LNCAP (cell line): ENCODE measurements around the gene PSMD6.

Experiments
- CTCF ChIP-seq: fragments of 450-650 bp; IDR thresholded peaks from 2 replicates; pipeline ENCODE4 v1.5.1; 2017; ENCODE audit warnings: mild to moderate bottlenecking

The PSMD6 gene

GRCh38 chr3:64008017-64008416 is 15.3 kb downstream of the PSMD6 start:
- no peak for TF ChIP-seq CTCF

DNA sequence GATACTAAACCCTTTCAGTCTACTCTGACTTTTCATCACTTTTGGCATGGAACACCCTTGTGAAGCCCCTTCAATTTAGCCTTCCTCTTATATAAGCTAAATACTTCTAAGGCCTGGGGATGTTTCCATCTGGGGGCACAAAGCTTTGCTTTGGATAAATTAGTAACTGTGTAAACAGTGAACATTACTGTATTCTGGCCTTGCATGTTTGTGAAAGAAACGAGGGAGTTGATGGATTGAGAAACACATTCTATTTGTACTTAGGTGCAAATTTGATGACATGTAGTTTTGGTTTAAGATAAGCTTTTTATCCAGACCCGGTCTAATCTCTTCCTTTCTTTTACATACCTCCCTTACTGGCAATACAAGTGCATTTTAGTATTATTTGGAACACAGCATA is 19.7 kb downstream of the PSMD6 start:
- no peak for TF ChIP-seq CTCF

GRCh38 chr3:64002233-64002632 is 21.1 kb downstream of the PSMD6 start:
- TF ChIP-seq CTCF: no peak

DNA sequence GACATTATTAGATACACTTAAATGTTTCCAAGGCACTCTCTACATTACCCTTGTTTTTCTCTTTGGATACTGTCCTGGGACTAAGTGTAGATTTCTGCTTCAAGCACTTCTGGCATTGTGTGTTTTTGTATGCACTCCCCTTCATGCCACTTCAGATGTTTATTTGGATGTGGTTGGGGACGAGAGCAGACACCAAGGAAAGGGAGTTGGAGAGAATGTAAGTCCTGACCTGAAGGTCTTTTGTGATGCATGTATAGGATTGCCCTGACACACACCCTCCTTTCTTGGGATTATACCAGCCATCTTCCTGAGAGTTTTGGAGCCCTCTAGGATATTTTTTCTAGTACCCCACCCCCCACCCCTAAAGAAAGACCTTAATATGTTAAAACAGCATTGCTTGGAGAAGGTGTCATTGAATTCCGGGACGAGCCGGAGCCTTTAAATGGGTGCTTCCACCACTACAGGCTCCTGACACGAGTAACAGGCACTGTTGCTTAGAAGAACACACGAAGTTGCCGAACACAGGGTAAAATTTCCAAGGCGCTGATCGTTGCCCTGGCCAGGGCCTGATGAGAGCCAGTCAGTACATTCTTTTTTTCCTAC is 22.7 kb downstream of the PSMD6 start:
- no peak for TF ChIP-seq CTCF

DNA sequence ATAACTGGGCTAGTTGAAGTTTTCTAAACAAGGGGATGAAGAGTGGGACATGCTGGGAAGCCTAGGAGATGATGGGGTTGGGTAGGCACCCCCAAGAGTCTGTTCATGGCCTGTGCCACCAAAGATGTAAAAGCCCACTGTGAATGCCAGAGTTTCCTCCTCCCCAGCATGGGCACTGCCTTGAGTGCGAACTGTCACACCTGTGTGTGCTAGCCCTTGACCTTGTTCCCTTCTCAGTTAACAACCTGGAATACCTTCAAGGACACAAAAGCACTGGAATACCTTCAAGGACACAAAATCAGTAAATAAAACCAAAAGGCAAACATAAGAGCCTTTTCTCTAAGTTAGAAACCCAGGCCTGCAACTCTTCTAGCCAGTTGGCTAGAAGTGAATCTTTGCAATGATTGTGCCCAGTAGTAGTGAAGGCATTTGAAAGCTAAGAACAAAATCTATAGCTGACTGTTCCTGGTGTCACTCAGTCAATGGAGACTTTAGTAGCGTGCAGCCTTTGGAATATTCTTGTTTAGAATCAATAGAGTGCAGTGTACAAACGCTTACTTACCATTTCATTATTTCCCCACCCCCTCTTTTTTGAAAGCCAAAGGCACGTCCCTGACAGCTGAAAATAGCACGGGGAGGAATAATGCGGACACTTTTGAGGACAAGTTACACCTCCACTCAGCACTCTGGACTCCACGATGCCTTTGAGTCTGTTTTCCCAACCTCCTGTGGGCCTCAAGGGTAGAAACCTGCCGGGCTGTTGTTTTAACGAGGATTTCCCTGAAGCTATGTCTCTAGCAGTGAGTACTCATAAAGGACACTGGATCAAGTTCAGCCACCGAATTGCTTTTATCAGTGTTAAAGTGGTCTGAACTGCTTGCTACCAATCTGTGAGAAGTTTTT is 24.2 kb downstream of the PSMD6 start:
- TF ChIP-seq CTCF: no peak

GRCh38 chr3:63995086-63995485 is 28.2 kb downstream of the PSMD6 start:
- TF ChIP-seq CTCF: no peak

- TF ChIP-seq CTCF: peak; percentile 93
Observed at GRCh38 chr3:63993653-63994079, 29.6 kb downstream of the PSMD6 start.
